Fibroblast of skin of right quadriceps (primary cell): Measurements from ENCODE around the gene TIAM2.
"Not testable (repeated sequence)": the region's sequence is repeated elsewhere in the genome, so short reads cannot be mapped to it uniquely, and the experiment has no call there.

ENCODE experiments used
- DNase-seq: peaks from one replicate; pipeline ENCODE4 v3.0.0-alpha.2; 2013

Gene TIAM2

GRCh38 chr6:155212616-155213380 lies 217.7 kb downstream of the TIAM2 start:
- DNase-seq, result peak; percentile 29

- no peak for DNase-seq
Observed at GRCh38 chr6:155213611-155214372, 218.7 kb downstream of the TIAM2 start.

GRCh38 chr6:155215906-155216305 lies 220.8 kb downstream of the TIAM2 start:
- no peak for DNase-seq

- DNase-seq, result no peak
Observed at GRCh38 chr6:155216312-155217046, 221.4 kb downstream of the TIAM2 start.

- DNase-seq, result not testable (repeated sequence)
Observed at GRCh38 chr6:155218711-155219110, 223.6 kb downstream of the TIAM2 start.

GRCh38 chr6:155219299-155219698 lies 224.2 kb downstream of the TIAM2 start:
- no peak for DNase-seq

- no peak for DNase-seq
Observed at GRCh38 chr6:155219858-155220301, 224.8 kb downstream of the TIAM2 start.

- DNase-seq, result no peak
Observed at GRCh38 chr6:155221086-155221485, 226.0 kb downstream of the TIAM2 start.

GRCh38 chr6:155222506-155222905 lies 227.4 kb downstream of the TIAM2 start:
- no peak for DNase-seq

GRCh38 chr6:155223646-155224451 lies 228.7 kb downstream of the TIAM2 start:
- DNase-seq, result peak; percentile 88

- no peak for DNase-seq
Observed at GRCh38 chr6:155224618-155225017, 229.5 kb downstream of the TIAM2 start.

- DNase-seq, result no peak
Observed at GRCh38 chr6:155227046-155227445, 231.9 kb downstream of the TIAM2 start.

- DNase-seq, result no peak
Observed at GRCh38 chr6:155228546-155229166, 233.5 kb downstream of the TIAM2 start.

- DNase-seq, result not testable (repeated sequence)
Observed at GRCh38 chr6:155230975-155231374, 235.9 kb downstream of the TIAM2 start.

- DNase-seq, result no peak
Observed at GRCh38 chr6:155232848-155233247, 237.7 kb downstream of the TIAM2 start.

GRCh38 chr6:155234167-155234566 lies 239.1 kb downstream of the TIAM2 start:
- no peak for DNase-seq

- DNase-seq, result no peak
Observed at GRCh38 chr6:155234687-155235086, 239.6 kb downstream of the TIAM2 start.

- DNase-seq, result no peak
Observed at GRCh38 chr6:155235087-155235486, 240.0 kb downstream of the TIAM2 start.

- no peak for DNase-seq
Observed at GRCh38 chr6:155237613-155238012, 242.5 kb downstream of the TIAM2 start.

GRCh38 chr6:155240905-155241600 lies 245.9 kb downstream of the TIAM2 start:
- no peak for DNase-seq

GRCh38 chr6:155241966-155242365 lies 246.9 kb downstream of the TIAM2 start:
- DNase-seq, result no peak
